NCI-H187 (cell line): Measurements from ENCODE around the gene VWF.

Experiments
- DNase-seq, 2 experiments: peaks; one replicate each; lab custom pipeline; 2025; lab: John Stamatoyannopoulos, UW

VWF gene

DNA sequence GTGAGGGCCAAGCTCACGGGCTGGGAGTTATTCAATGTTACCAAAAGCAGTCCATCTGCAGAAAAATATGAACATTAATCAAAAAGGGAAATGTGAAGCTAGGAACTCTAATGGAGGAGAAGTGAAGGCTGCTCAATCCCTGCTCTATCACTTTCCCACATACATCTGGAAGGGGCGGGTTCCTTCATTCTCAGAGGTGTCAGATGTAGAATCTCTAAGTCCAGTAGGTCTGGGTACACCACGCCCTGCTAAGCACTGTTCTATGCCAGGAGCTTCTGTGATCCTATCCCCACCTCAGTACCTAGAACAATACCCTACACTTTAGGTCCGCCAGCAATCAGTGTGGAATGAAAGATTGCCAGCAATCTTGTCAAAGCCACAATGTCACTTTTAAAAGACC lies 142.4 kb downstream of the VWF start:
- DNase-seq: no peak

DNA sequence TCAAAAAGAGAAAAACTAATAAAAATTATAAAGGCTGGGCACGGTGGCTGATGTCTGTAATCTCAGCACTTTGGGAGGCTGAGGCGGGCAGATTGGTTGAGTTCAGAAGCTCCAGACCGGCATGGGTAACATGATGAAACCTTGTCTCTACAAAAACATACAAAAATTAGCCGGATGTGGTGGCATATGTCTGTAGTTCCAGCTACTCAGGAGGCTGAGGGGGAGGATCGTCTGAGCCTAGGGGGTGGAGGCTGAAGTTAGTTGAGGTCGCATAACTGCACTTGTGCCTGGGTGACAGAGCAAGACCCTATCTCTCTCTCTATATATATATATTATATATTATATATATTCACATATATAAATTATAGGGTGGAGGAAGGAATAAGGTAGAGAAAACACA lies 146.9 kb downstream of the VWF start:
- no peak for DNase-seq

DNA sequence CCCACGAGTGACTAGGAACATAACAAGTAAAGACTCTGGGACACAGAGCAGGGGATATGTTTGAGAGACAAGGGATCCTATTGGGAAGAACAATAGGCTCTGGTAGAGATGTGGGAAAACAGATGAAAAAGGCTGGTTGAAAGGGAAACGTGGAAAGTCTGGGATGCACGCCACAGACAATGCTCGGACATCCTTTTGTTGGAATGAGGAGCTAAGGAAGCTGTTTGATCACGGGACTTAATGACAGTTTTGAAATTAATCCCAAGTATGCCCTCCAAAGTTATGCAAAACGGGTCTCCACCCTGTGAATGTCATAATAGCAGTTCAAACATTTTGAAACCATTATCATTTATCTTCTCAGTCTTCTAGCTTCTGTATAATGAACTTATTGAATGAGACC lies 147.8 kb downstream of the VWF start:
- DNase-seq: no peak

DNA sequence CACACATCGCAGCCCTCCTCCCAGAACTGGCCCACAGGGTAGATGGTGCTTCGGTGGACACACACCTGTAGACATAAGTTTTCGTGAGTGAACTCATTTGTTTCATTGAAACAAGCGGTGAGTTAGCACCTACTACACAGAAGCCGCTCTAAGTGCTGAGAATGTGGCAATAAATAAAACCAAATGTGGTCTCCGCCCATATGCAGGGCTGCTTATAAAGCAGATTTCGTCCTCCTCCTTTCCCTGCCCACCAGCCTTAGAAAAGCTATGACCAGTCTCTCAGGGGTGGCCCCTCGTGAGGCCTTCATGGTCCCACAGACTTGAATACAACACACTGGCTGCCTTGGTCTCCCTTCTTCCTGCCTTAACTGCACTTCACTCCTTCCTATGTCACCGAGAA lies 148.3 kb downstream of the VWF start:
- DNase-seq: no peak

DNA sequence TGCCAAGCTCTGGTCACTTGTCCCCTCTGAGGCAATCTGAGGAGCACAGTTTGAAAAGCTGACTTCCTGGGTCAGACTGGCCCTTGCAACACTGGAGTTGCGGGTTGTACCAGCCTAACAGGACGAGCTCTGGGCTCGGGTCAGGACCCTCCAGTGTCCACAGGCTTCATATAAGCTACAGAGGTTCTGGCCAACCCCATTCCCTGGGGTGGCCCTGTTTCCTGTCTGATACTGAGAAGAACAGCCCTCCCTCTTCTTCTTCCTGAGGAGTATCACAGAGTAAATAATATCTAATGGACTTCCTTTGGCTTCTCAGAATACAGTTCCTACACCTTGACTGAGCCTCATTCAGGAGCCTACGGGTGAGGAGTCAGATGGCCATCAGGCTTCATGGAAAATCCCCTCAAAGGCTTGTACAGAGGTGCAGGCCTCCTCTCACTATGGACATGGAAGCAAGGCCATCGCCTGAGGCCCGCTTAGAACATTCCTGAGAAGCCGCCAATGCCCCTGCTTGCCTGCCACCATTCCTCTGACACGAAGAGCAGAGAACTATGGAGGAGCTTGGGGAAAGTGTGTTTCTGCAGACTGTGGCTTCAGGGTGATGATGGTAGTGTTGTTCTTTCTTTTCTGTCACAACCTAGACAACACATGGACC lies 150.9 kb downstream of the VWF start:
- DNase-seq: no peak

DNA sequence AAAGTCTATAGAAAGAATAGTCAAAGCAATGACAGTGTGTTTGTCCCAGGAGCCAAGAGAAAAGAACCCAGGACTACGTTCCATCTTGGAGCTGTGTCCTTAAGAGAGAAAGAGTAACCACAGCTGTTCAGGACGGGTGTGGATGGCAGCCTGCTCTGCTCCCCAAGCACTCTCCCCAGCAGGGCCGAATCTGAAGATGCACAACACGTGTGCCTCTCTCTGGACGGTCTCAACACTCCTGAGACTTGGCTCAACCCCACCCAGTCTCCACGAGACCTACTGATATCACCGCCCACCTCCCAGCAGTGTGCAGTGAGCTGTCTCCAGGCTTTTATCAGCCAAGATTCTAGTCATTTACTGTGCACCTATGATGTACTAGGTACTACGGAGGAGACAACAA lies 152.1 kb downstream of the VWF start:
- DNase-seq: no peak

DNA sequence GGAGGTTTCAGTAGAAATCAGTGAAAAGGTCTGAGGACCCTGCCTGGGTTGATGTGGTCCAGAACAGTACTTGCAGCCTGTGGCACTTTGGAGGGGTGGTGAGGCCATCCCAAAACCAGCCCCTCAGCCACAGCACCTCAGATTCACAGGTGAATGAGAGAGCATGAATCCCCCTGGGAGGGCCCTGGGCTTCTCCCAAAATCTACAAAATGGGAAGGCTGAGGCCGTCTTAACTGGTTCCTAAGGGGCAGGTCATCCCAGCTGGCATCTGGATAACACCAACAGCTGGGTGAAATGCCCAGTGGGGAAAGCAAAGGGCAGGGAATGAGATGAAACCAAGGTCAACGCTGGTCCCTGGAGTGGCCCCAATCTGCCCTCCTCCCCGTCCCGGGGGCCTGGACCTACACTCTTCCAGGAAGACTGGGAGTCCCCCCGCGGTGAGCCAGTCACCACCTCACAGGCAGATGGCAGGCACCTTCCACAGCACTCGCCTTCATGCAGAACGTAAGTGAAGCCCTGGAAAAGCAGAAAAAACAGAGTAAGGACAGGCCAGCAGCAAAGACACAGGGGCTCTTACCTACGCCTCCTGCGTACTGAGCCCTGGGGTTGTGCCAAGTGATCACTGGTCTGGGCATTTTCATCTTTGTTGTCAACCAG lies 153.1 kb downstream of the VWF start:
- no peak for DNase-seq

DNA sequence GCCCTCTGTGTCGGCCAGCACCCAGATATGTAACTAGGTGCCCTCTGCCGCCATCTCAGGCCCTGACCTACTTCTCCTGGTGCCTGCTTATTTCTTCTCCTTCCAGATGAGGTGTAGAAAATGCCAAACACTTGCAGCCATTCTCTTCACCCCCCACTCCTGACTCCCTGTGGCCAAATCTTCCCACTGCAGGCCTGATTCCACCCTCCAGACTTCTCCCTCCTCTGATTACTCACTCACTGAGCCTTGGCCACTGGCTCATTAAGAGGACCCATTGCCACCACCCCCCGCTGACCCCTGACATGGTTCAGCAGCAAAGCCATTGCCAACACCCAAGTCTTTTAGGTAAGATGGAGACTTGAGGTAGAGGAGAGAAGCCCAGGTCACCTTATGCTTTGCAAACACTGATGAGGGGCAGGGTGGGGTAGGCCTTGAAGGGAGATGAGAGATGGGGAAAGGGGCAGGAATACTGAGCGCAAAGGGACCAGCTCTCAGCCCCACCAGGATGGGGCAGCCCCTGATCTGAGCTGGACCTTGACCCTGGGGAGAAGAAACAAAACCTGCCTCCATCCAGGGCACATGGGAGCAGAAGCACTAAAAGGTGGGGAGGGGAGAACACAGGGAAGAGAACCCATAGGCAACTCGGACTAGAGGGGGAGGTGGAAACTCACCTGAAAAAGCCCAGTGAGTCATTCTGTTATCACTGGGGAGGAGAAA lies 154.3 kb downstream of the VWF start:
- DNase-seq: no peak

DNA sequence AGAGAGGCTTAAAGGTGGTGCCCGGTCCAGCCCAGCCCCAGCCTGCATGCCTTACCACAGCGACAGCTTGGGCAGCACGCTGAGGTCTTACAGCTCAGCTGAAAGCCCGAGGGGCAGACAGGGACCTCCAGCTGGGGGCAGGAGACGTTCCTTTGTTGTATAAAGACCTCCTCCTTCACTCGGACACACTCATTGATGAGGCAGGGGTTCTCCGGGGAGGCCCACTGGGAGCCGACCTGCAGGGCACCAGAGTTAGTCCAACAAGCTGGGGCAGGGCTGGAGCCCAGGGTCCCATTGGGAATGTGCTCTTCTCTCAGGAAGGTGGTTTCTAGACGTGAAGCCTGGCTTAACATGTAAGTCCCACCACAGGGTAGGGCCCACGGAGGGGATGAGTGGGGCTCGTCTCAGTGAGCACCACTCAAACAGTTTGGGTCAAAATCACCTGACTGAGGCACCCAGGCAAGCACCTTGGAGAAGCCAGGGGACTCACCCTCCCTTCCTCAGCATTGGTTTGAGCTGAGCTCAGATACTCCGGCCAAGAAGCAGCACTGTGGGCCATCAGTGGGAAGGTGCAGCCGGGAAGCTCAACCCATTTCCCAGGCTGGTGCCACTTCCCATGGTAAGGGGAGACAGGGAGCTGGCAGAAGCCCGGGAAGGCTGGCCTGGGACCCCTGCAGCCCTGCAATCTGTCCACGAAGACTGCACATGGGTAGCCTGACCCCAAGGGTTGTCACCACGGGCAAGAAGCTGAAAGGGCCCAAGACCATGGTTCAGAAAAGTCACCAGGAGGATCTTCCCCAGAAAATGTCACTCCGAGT lies 155.1 kb downstream of the VWF start:
- no peak for DNase-seq

DNA sequence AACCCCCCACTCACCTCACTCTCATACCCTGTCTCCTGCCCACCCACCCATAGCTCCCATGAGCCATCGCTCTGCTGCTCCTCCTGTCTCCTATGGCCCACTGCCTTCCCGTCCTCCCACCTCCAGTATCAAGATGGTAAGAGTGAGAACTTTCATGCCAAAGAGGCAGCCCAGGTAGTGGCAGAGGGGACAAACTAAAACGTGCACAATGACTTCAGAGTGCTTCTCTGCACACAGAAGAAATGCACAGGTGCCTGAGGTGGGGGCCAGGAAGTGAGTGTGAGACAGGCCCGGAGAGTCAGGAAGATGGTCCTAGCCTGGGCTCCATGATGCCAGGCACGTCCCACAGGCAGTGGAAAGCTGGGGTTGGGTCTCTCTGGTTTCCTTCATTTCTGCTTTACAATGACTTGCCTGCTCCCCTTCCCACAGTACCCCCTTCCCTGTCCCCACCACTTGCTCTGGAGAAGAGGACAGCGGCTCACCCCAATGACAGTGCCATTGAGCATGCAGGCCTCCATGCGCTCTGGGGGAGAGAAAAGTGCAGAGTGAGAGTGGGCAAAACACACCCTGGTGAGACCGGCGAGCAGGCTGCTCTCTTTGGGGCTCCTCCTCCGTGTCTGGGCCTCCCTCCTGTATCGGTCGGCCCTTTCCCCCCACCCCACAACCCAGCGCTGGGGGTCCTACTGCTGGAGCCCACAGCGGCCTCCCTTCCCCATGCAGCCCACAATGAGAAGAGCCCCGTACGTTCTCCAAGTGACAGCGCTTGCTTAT lies 156.6 kb downstream of the VWF start:
- no peak for DNase-seq

DNA sequence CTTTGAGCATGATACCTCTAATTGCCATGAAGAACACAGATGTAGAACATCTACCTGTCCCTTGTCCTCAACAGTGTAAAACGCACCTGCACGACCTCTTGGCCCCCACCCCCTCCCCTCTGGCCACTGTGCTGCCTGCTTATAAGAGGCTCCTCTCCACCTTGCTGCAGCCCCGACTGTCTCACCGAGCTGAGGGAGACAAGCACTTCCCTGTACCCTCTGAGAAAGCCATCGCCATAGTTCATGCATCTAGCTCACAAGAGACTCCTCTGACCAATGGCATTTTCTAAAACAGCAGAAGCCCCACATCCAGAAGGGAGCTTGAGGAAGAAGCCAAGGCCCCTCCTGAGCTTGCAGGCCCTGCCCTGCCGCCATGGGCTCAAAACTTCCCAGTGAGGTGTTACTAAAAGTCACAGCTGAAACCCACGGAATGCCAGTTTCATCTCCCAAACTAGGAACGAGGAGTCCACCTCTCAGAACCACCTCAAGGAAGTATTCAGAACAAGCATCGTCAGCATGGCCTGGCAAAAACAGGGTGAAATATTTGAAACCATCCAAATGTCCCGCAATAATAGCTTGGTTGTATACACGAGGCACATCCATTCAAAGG lies 157.9 kb downstream of the VWF start:
- DNase-seq: no peak

DNA sequence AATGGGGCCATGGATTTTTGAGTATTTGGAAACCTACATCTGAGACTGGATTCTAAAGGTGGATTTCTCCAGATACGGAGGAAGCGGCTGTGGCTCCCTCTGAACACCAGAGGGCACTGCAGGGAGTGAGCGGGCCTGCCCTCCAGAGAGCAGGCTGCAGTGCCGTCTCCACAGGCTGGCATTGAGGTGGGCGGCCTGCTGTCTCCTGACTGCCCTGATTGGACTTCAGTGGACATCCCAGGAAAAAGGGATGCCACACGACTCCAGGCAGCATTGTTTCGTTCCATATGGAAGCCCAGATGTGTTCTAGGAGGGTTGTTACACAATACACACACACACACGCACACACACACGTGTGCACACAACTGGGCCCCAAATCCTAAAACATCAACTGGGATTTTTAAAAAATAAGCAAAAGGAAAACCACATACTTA lies 158.5 kb downstream of the VWF start:
- peak in 1 of 2 experiments; percentile 6 for DNase-seq

DNA sequence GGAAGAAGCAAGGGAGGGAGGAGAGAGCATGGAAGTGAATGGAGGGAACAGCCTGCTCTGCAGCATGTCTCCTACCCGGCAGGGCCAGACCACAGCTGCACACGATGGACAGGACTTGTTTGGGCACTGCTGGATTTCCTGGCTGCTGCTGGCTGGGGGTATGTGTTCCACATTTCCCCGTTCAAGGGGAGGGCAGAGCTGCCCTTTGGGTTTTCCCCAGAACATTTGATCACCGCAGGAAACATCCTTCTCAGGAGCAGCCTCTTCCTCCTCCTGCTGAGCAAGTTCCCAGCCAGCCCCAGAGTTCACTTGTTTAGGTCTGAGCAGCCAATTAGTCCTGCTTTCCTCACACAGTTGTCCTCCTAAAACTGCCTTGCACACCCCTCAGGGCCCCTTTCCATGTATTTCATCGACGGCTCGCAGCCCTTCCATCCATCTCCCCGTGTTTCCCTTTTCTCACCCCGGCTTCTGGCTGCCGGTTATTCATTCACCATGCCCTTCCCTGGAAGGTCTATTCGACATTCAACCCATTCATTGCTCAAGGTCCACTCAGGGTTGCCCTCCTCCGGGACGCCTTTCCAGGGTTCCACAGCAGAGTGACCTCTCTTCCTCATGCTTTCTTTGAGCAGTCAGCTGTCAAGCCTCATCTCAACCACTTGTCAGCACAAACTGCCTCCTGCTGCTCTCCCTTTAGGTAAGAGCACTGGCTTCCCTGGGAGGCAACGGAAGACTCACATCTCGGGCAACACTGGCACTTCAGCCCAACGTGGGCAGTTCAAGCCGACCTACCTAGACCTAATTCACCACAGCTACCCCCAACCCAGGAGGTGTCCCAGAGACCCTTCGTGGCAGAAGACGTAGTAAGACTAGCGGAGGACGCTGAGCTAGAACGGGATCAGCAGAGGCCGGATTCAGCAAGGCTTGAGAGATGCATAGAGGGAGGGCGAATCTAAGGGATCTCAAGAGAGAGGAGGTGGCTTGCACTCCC lies 159.3 kb downstream of the VWF start:
- no peak for DNase-seq

DNA sequence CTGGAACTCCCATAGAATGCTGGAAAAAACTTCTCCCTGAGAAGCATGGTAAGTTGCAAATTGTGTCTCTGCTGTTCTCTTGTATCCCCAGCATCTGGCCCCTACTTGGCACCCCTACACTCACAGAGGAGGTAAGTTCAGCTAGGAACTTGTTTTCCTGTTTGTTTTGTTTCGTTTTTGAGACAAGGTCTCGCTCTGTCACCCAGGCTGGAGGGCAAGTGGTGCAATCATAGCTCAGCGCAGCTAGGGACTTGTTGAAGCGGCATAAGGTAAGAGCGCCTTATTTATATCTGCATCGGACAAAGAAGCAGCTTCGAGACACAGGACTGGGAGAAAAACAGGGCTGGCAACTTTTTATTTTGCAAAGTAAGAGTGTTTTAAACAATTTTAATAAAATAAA lies 161.0 kb downstream of the VWF start:
- DNase-seq: no peak

DNA sequence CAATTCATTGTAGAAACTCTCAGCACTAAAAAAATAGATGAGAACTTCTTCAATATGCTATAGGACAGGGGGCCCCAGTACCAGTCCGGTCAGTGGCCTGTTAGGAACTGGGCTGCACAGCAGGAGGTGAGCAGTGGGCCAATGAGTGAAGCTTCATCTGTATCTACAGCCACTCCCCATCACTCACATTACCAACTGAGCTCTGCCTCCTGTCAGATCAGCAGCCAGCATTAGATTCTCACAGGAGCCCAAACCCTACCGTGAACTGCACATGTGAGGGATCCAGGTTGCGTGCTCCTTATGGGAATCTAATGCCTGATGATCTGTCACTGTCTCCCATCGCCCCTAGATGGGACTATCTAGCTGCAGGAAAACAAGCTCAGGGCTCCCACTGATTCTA lies 163.7 kb downstream of the VWF start:
- no peak for DNase-seq

DNA sequence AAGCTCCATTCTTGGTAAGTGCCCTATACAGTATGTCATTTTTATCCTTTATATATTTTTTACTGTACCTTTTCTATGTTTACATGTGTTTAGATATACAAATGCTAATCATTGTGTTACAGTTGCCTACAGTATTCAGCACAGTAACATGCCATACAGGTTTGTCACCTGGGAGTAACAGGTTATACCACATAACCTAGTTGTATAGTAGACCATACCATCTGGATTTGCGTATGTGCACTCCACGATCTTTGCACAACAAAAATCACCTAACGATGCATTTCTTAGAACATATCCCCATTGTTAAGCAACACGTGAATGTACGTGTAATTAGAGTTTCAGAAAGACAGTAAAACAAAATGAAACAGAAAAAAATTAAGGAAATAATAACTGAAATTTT lies 167.5 kb downstream of the VWF start:
- DNase-seq: no peak

DNA sequence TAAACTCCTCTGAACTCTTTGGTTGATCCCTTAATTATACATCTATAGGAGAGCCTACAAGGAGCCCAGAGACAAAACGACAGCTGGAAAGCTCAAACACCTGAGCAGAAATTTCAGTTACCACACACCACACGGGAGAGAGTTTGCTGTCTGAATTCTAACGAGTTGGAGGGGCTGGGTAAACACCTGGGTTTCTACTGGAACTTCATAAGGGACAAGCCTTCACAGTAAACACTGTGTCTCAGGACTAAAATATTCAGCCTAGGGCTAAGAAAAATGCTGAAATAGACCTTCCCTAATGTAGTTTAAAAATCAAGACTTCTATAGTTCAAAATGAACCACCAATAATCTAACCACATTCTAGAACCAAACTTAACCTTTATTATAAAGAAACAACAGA lies 169.8 kb downstream of the VWF start:
- DNase-seq: no peak

DNA sequence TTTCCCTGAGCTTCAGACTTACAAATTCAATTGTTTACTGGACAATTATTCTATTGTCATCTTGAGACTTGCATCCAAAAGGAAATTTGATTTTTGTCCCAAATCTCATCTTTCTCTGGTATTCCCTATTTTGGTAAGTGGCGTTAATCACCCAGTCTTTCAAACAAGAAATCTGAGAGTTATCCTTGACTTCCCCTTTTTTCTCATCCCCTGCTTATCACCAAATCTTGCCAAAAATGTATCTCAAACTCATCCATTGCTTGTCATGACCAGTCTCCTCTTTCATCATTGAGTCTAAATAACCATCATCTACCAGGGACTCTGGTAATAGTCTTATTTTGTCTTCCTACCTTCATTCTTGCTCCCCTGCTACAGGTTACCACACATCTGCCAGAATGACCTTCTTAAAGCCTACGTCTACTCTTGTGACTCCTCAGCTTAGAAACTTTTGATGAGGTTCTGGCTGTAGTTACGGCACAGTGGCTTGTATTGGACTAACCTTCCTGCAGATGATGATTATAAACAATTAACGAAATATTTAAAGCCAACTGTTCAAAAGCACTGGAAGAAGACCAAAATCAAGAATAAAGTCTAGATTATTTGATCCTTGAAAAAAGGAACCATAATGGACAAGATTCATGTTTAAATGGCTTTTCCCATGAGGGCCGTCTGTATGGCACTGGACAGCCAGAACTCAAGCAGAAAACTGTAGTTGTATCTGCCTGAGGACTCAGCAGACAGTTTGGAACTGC lies 170.5 kb downstream of the VWF start:
- no peak for DNase-seq

DNA sequence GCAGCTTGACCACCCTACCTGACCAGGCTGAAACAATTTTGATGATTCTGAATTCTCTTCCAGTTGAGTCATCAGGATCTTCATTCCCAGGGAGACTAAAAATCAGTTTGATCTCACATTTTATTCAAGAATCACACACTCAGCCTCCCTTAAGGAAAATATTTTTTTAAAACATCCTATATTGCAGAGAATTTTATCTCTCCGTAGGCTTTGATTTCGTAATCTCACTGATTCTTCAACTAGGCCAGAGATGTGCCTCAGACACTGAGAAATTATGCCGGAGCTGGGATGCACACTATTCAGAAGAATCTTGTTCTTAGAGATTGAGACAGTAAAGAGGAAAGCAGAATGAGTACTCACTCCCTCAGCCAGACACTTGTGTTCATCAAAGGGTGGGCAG lies 172.4 kb downstream of the VWF start:
- no peak for DNase-seq
